Natural killer cell treated with Interleukin-12 subunit alpha and Interleukin-12 subunit beta and Interleukin-15 and Interleukin-18, amount 100 ng/mL, for 72 hours (primary cell): ENCODE measurements around the gene SSX2. TPM values are rescaled to one million over a fixed set of nuclear protein-coding genes. Genes with fewer than 3 reads are reported as not detected.
"Not testable (repeated sequence)": the region's sequence is repeated elsewhere in the genome, so short reads cannot be mapped to it uniquely, and the experiment has no call there.

Experiments
- ATAC-seq, 2 donors: fragments of 150-1000 bp; cut with Tn5 transposase in 1 of 2; sonication (Bioruptor Pico), chemical (Tn5 transposase) in 1 of 2; 2 replicates each; pipeline ENCODE4 v1.10.0; 2021
- DNase-seq: peaks from one replicate; pipeline ENCODE4 v3.0.0; 2022; ENCODE audit warnings: low spot score
- H3K27ac Mint-ChIP-seq, 2 donors: 1 replicate in 1 of 2; 2 replicates in 1 of 2; pipeline ENCODE4 v1.8.0; 2022; ENCODE audit warnings: mixed read lengths in 2 of 2, mild to moderate bottlenecking in 1 of 2, moderate library complexity in 1 of 2
- H3K27me3 Mint-ChIP-seq, 2 donors: 1 replicate in 1 of 2; 2 replicates in 1 of 2; pipeline ENCODE4 v1.8.0; 2022; ENCODE audit warnings: mixed read lengths in 2 of 2
- H3K36me3 Mint-ChIP-seq: one replicate; pipeline ENCODE4 v1.8.0; 2022; ENCODE audit warnings: mixed read lengths
- H3K4me1 Mint-ChIP-seq, 2 donors: 1 replicate in 1 of 2; 2 replicates in 1 of 2; pipeline ENCODE4 v1.8.0; 2022; ENCODE audit warnings: low read depth in 2 of 2, mixed read lengths in 2 of 2, mild to moderate bottlenecking in 1 of 2
- H3K4me3 Mint-ChIP-seq: one replicate; pipeline ENCODE4 v1.8.0; 2022; ENCODE audit warnings: mixed read lengths
- H3K9me3 Mint-ChIP-seq: 2 replicates; pipeline ENCODE4 v1.8.0; 2022; ENCODE audit warnings: mixed read lengths
- total RNA-seq, 2 donors: library from RNA; stranded (reverse); gene quantifications; one replicate each; pipeline ENCODE4 v1.2.3, GENCODE V29; 2022

The SSX2 gene
- total RNA-seq, result not detected

DNA sequence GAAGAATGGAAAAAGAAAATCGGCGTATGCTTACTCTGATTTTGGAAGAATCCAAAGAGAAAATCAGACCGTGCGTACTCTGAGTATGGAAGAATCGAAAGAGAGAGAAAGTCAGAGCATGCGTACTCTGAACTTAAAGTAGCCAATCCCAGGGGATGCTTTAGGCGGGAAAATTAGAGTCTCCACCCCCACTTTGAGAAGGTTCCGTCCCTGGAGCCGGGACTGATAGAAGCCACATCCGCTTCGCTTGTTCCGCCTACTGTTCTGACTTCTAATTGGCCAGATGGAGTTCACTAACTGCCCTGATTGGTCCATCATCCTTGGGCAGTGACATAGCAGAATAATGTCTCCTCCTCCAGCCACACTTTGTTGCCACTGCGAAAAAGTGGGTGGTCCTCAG lies at the start of gene SSX2:
Gene SSX2, minus strand, starts transcription at position 101 of the 400 bp plus-strand sequence. CDS start 1,429 bp downstream, outside the sequence.
- H3K27me3 Mint-ChIP-seq, H3K9me3 Mint-ChIP-seq, ATAC-seq: not testable (repeated sequence)

GRCh38 chrX:52750952-52751351 lies 44.0 kb upstream of the SSX2 start, which contains the start of gene SSX2B:
Gene SSX2B, plus strand, starts transcription at chrX:52751252. Its CDS starts 1,429 bp downstream, at chrX:52752681.
- not testable (repeated sequence) for H3K27me3 Mint-ChIP-seq, H3K36me3 Mint-ChIP-seq, DNase-seq, H3K4me3 Mint-ChIP-seq, H3K9me3 Mint-ChIP-seq, H3K27ac Mint-ChIP-seq, ATAC-seq, H3K4me1 Mint-ChIP-seq

More for the DNA sequence above, at the start of gene SSX2:
- not testable (repeated sequence) for H3K4me1 Mint-ChIP-seq, DNase-seq, H3K36me3 Mint-ChIP-seq, H3K27ac Mint-ChIP-seq, H3K4me3 Mint-ChIP-seq

- not testable (repeated sequence) for H3K27ac Mint-ChIP-seq, DNase-seq, H3K4me1 Mint-ChIP-seq, H3K27me3 Mint-ChIP-seq, H3K4me3 Mint-ChIP-seq, ATAC-seq, H3K9me3 Mint-ChIP-seq, H3K36me3 Mint-ChIP-seq
Observed at GRCh38 chrX:52692034-52692433, 14.9 kb downstream of the SSX2 start.

GRCh38 chrX:52662218-52662617 lies 44.8 kb downstream of the SSX2 start:
- not testable (repeated sequence) for H3K27ac Mint-ChIP-seq, ATAC-seq, H3K36me3 Mint-ChIP-seq

GRCh38 chrX:52655475-52655874 lies 51.5 kb downstream of the SSX2 start:
- DNase-seq, H3K36me3 Mint-ChIP-seq, H3K9me3 Mint-ChIP-seq, ATAC-seq, H3K4me1 Mint-ChIP-seq, H3K27ac Mint-ChIP-seq, H3K4me3 Mint-ChIP-seq: not testable (repeated sequence)
- peaks cover 0 to 18% of the 10 kb centered on the region in 2 donors for H3K27me3 Mint-ChIP-seq

More at GRCh38 chrX:52662218-52662617, 44.8 kb downstream of the SSX2 start:
- DNase-seq, H3K27me3 Mint-ChIP-seq, H3K4me1 Mint-ChIP-seq, H3K9me3 Mint-ChIP-seq, H3K4me3 Mint-ChIP-seq: not testable (repeated sequence)

- DNase-seq, H3K4me1 Mint-ChIP-seq, H3K27ac Mint-ChIP-seq, ATAC-seq, H3K9me3 Mint-ChIP-seq, H3K4me3 Mint-ChIP-seq, H3K36me3 Mint-ChIP-seq: not testable (repeated sequence)
- H3K27me3 Mint-ChIP-seq, result peaks cover 0 to 19% of the 10 kb centered on the region in 2 donors
Observed at GRCh38 chrX:52654800-52655199, 52.2 kb downstream of the SSX2 start, which contains the start of gene SSX7. Gene SSX7, minus strand, starts transcription at chrX:52654900. Its CDS starts 1,428 bp downstream, at chrX:52653472.

GRCh38 chrX:52650676-52651075 lies 56.3 kb downstream of the SSX2 start:
- H3K27ac Mint-ChIP-seq, DNase-seq, H3K4me1 Mint-ChIP-seq, ATAC-seq, H3K4me3 Mint-ChIP-seq, H3K9me3 Mint-ChIP-seq, H3K36me3 Mint-ChIP-seq: not testable (repeated sequence)
- H3K27me3 Mint-ChIP-seq, result peaks cover 6 to 27% of the 10 kb centered on the region in 2 donors

DNA sequence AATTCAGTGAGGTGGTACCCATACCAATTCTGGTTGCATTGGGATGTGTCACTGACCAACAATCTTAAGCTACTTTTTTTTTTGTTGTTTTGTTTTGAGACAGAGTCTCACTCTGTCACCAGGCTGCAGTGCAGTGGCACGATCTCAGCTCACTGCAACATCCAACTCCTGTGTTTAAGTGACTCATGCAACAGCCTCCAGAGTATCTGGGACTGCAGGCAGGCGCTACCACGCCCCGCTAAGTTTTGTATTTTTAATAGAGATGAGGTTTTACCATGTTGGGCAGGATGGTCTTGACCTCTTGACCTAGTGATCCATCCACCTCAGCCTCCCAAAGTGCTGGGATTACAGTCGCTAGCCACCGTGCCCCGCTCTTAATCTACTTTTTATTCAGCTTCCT lies 58.0 kb downstream of the SSX2 start:
- not testable (repeated sequence) for H3K36me3 Mint-ChIP-seq, H3K27ac Mint-ChIP-seq, H3K9me3 Mint-ChIP-seq, H3K4me1 Mint-ChIP-seq, ATAC-seq, H3K4me3 Mint-ChIP-seq, DNase-seq
- H3K27me3 Mint-ChIP-seq, result peaks cover 6 to 25% of the 10 kb centered on the region in 2 donors

Other genes with a start within 250 kb of the SSX2 start
- not detected for gene XAGE1A, start 211.4 kb downstream of the SSX2 start, total RNA-seq
- not detected for gene XAGE1B, start 190.1 kb downstream of the SSX2 start, total RNA-seq
- not detected for gene SSX7, start 52.3 kb downstream of the SSX2 start, total RNA-seq
- gene SSX2B, start 44.1 kb upstream of the SSX2 start, total RNA-seq, result not detected
- gene SPANXN5, start 90.2 kb upstream of the SSX2 start, total RNA-seq, result not detected
- gene XAGE5, start 104.1 kb upstream of the SSX2 start, total RNA-seq, result not detected
- gene XAGE3, start 160.9 kb upstream of the SSX2 start, total RNA-seq, result not detected
- gene FAM156B, start 190.2 kb upstream of the SSX2 start, total RNA-seq, result 10 to 100 TPM in 1 of 2 donors, 1 to 10 TPM in 1; 4.7 to 36.1 TPM